ENCODE results near the gene PDE11A.
A peak's percentile ranks its signal among the peaks of the same experiment; 100 is the strongest.
"Not testable (repeated sequence)": the region's sequence is repeated elsewhere in the genome, so short reads cannot be mapped to it uniquely, and the experiment has no call there.

The PDE11A gene

DNA sequence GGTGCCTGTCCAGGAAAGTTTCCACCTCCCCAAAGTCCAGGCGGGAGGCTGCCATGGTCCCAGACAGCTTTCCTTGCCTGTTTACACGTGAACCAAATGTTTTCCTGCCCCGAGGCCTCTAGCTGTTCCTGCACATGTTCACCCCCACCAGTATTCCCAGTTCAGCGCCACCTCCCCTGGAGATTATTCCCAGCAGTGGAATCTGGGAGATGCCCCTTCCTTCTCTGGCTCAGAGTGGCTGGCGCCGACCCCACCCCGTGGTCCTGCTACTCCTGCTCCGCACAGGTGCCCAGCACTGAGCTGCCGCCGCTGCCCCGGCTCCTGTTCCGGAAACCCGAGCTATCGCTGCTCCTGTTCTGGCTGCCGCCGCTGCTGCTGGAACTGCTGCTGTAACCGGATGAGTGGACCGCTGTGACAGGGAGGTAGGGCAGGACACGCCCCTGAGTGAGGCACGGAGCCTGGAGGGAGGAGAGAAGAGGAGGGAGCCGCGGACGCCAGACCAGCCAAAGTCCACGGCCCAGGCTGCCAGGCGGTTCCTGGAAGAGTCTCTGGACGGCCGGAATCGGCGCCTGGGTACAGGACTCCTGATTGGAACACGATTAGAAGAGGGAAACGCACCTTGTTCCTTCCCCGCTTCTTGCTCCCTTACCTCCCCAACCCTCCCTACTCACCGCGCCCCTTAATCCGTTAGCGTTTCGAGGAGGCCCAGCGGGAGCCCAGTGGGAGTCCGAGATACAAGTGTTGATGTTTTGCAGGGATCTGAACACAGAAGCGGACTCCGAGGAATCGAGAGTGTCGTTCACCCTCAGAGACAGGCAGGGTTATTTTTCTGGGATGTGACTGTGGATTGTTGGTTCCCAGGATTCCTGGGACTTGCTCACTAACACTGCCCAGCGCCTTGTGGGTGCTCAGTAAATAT, at the start of gene PDE11A:
Gene PDE11A, minus strand, starts transcription at position 395 of the 919 bp plus-strand sequence. Its CDS starts 340 bp downstream, at position 55.
- DNase-seq (ENCODE audit: low read depth in 2 of 2), result peak in 1 of 2 donors; percentile 5

DNA sequence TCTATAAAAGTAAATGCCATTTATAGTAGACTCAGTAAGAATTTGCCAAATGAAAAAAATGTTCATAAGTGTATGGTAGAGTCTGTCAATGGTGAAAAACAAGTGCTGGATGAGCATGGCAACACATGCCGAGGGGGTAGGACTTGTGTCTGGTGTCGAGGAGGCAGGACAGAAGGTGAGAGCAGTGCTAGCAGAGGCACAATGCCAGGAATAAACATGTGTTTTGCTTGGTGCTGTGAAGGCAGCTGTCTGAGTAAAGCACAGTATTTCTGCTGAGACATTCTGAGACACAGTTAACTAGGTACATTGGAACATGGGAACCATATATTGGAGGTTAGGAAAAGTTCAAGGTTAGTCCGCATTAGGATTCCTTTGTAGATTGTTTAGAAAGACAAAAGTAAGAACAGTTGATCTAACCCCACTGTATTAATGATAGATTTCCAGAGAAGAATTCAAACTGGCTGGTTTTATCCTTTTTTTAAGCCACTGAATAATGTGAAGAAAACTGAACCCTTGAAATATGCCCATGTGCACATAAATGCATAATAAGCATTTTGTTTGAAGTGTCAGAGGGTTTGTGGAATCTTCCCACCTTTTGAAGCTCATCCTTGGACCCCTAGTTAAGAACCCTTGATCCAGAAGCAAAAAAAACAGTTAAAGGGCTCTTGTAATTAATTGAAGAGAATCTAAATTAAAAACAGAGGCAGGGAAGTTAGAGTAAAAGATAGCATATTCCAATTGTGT, 46.8 kb upstream of the PDE11A start:
- DNase-seq (ENCODE audit: low read depth in 2 of 2), result no peak

DNA sequence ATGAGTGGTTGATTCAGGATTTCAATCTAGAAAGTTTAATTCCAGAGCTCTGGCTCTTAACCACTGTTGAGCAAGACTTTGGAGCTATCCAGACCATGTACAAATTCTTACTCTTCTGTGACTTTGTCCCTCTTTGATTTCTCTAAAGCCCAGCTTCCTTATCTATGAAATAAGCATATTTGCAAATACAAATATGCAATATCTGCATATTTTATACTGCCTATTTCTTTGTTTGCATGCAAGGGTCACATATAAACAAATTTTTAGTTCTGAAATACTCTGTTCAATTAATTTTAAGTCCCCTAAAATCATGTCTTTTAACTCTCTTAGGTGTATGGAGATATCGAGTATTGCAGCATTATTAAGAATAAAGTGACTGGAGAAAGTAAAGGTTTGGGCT, 45.1 kb upstream of the PDE11A start:
- no peak for DNase-seq (ENCODE audit: low read depth in 2 of 2)

DNA sequence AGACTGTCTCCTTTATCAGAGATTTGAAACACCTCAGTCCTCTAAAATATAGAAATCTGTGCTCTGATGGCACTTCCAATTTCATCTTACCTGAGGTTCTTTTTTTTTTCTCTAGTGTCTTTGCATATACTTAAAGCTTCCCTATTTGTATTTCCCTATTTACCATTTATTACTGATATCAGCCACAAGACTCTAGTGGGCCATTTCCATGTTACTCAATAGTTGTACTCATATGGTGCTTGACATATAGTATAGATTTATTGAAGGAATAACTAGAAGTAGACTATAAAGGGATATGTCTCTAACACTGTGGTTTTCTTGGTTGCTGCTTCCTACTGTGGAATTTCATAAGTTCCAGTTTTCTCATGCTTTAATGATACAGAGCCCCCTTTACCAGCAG, 42.7 kb upstream of the PDE11A start:
- DNase-seq (ENCODE audit: low read depth in 2 of 2), result no peak

DNA sequence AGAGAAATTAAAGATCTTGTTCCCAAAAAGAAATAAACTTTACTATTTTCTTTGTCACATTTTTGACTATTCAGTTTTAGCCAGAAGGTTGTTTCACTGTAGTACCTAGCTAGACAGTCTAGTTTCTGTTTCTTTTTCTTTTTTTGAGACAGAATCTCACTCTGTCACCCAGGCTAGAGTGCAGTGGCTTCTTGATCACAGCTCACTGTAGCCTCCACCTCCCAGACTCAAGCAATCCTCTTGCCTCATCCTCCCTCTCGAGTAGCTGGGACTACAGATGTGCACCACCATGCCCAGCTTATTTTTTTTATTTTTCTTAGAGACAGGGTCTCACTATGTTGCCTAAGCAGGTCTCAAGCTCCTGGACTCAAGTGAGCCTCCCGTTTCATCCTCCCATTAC, 41.9 kb upstream of the PDE11A start:
- DNase-seq (ENCODE audit: low read depth in 2 of 2), result no peak

DNA sequence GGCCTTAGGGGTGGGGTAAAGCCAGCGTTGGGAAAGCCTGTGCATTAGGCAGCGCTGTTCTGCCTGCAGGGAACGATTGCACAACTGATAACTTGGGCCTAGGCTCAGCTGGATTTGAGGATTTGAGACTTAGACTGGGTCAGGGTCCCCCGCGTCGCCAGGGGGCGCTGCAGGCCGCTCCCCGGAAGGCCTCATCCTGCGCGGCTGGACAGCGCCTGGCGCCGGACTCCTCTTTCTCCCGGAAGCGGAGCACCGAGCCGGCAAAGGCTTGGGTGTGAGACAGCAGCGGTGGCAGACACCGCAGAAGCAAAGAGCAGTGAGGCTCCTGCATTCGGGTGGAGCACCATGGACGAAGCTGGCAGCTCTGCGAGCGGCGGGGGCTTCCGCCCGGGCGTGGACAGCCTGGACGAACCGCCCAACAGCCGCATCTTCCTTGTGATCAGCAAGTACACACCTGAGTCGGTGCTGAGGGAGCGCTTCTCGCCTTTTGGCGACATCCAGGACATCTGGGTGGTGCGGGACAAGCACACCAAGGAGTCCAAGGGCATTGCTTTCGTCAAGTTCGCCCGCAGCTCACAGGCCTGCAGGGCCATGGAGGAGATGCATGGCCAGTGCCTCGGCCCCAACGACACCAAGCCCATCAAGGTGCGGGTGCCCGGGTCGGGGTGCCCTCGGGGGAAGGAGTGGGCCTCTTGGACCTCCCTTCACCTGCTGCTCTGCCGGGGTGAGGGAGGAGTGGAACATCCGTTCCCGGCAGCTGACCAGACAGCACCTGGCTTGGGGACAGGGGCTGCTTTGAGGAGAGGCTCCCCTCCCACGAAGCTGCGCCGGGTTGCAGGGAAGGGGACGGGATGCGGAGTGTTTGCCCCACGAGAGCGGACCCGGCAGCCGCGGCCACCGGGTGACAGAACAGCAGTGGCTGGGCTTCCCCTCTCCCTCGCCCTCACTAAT, 39.9 kb upstream of the PDE11A start, which contains the start of gene RBM45:
Gene RBM45, plus strand, starts transcription at position 236 of the 951 bp plus-strand sequence. Its CDS starts 110 bp downstream, at position 346.
- DNase-seq (ENCODE audit: low read depth in 2 of 2), result peak; percentile 74 to 88

DNA sequence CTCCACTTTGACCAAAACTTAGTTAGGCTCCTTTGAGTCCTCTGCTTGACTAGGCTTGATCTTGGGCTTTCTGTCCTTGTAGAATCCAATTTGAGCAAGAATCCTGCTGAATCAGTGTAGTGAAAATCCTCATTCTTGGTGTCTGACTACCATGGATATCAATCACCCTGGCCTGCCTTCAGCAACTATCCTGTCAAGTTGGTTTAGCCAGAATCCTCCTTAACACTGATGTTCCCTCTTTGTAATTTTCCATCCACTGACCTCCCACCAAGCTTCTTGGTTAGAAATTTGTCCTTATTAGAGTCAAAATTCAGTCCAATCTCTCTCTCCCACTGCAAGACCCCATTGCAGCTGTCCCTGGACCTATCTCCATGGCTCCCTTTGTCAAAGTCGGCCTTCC, 39.2 kb upstream of the PDE11A start:
- DNase-seq (ENCODE audit: low read depth in 2 of 2), result no peak

DNA sequence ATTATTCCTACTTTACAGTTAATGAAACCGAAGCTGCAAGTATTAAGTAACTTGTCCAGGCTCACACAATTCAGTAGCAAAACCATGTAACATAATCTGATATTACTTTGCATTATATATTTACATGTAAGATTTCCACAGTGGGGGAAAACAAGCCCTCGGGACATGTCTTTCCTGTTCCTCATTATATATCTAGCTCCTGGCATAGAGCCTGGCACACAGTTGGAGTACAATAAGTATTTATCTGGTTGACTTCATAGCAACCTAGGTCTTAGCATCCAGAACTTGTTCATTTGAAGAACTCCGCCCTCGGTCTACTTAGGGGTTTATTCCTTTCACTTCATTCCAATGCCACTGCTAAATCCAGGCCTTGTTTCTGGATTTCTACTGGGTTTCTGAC, 38.1 kb upstream of the PDE11A start:
- DNase-seq (ENCODE audit: low read depth in 2 of 2), result no peak

DNA sequence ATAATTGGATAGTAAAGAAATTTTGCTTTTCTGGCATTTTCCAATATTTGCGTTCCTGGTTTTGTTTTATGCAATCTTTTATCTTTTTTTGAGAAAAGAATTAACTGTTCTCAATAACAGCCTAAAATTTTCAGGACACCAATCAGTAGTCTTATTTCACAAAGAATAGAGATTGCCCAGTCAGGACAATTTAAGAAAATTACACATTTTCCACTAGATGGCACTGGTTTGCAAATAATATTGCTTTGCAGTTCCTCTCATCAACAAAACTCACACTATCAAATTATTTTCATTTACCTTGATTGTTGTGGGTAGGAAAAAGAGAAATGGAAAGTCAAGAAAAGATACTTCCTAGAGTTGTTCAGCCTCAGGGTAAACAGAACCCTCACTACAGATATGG, 37.2 kb upstream of the PDE11A start:
- no peak for DNase-seq (ENCODE audit: low read depth in 2 of 2)

DNA sequence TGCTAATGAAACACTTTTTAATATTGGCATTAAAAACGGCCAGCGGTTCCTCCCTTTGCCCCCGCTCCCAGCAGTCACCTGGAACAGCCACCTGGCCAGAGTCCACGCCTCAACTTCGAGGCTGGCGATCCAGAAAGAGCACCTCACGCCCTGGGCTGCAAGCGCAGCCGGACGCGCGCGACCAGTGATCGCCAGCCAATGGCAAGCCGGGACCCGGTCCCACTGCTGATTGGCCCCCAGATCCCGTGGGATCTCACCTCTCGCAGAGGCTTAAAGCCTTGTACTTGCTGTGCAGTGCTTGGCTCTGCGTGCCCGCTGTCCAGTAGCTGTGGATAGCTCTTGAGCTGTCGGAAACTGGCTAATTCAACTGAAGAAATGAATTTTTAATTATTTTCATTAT, 35.6 kb upstream of the PDE11A start:
- no peak for DNase-seq (ENCODE audit: low read depth in 2 of 2)

DNA sequence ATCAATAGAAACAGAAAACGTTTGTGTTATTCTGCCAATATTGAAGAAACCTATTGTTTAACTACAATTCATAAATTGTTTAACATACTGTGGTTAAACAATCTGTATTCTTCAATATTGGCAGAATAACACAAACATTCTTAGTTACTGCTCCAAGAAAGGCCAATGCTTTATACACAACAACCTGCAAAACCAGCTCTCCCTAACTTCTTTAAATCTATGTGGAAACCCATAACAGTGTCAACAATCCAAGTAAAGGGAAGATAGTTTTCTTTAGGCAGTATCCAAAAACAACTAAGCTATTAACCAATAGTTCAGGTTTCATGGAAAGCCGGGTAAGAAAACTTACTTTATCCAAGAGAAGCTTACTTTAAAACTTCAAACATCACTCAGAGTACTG, 33.5 kb upstream of the PDE11A start:
- DNase-seq (ENCODE audit: low read depth in 2 of 2), result no peak

DNA sequence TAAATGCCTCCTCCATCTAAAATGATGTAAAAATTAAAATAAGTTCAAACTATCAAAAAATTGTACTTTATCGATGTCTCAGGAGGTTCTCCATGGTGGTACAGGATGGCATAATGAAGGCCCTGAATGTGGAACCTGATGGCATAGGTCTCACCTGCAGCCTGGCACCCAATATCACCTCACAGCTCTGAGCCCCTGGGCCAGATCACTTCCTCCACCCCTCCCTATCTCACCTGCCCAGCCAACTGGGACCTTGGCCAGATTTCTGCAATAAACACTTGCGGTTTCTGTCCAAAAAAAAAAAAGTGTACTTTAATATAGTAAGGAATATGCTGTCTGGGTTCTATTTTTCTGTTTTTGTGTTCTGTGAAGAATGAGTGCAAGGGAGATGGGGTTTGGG, 33.0 kb upstream of the PDE11A start:
- no peak for DNase-seq (ENCODE audit: low read depth in 2 of 2)

DNA sequence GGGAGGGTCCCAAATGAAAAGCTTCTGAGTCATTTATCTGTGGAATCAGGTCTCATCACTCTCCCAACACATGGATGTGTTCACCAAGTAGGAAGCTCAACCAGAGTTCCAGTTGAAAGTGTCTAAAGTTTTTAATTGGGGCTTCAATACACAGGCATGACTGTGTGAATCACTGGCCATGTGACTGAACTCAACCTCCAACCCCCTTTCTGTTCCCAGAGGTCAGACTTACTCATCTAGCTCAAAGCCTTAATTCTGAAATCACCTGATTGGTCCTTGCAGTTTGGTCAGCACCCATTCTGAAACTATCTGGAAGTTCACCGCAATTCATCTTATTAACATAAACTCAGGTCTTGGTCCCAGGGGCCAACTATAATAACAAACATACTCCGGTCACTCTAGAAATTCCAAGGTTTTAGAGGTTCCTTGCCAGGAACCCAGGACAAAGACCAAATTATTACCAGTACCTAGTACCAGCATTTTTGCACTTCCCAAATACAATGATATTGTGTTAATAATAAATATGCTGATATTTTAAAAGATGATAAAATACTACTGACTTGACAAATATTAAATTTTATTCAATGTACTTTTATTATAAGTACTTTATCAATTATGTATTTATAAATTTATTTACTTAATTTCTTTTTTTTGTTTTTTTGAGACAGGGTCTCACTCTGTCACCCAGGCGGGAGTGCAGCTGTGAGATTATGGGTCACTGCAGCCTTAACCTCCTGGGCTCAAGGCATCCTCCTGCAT, 28.9 kb upstream of the PDE11A start:
- no peak for DNase-seq (ENCODE audit: low read depth in 2 of 2)

DNA sequence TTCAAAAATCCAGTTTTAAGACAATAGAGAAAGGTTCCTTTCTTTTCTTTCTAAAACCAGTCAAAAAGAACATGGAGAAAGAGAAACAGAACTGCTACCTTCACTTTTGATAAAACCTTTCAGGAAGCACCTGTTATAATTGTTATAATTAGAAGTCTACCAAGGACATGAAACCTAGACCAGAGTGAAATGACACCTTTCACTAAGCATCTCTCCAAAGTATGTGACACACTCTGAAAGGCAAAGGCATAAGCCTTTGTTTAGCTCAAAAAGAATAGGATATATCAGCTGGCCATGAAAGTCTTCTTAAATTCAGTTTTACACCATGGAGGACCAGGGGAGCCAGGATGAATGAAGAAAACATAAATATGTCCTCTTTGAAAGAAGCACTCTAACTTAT, 20.9 kb upstream of the PDE11A start:
- no peak for DNase-seq (ENCODE audit: low read depth in 2 of 2)

DNA sequence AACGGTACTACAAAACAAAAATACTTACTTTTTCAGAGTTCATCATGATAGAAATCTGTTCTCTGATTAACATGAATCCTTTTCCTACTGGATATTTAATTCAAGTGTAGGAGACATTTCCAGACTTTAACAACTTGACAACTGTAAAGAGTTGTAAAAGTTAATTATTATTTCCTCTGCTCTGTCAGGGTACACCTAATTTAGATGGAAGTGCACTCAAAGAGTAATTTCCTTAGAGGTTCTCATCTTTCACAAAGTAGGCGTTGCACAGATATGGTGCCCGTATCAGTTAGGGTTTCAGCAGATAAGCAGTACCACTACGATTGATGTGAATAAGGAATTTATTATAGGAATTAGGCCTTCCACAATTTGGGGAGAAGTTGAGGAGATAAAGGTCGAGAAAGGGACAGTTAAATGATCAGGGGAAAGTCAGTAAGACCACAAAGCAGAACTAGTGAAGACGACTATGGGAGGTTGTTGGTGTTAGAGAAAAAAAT, 16.2 kb upstream of the PDE11A start:
- no peak for DNase-seq (ENCODE audit: low read depth in 2 of 2)

DNA sequence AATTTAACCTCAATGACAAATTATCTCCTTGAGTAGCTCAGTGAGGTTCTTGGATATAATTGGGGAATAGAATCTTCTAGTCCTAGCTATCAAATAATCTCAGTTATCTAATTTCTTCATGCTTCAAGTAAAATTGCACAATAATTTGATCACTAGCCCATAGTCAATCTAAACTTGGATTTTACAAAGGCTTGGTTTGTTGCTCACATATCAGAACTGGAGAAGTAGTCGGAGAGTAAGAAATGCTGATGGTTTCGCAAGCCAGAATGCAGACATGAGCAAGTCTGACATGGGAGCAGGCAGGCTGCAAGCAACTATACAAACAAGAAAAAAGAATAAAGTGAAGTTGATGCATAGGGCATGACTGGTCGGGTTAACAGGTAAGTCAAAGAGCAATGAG, 11.7 kb upstream of the PDE11A start:
- no peak for DNase-seq (ENCODE audit: low read depth in 2 of 2)

DNA sequence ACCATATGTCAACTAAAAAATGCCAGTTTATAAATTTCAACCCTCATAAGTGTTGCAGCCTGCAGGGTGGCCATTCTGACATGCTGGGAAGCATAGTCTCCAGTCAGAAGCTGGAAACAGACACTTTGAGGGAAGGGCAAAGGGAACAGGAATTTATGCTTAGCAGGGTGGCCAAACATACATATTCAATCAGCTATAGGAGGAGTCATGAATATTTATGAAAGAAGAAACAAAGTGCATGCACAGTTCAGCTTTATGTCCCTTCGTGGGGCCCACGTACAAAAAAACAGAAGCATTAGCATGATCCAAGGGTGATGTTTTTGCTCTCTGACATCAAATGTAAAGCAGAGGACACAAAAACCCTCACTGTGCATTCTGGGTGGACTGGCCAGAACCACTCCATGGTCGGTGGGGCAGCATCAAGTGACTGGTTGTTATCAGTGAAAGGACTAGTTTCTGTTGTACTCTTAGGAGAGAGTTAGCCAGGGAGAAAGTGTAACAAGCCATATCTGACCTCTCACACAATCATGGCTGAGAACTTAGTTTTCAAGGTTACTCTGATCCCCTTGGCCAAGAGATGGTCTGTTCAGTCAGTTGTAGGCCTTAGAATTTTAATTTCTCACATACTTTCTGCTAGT, 9.9 kb upstream of the PDE11A start:
- DNase-seq (ENCODE audit: low read depth in 2 of 2), result no peak

DNA sequence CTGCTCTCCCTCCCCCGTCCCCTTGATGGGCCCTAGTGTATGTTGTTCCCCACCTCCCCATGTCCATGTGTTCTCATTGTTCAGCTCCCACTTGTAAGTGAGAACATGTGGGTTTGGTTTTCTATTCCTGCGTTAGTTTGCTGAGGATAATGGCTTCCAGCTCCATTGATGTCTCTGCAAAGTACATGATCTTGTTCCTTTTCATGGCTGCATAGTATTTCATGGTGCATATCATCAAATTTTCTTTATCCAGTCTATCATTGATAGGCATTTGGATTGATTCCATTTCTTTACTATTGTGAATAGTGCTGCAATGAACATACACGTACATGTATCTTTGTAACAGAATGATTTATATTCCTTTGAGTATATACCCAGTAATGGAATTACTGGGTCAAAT, 6.7 kb upstream of the PDE11A start:
- DNase-seq (ENCODE audit: low read depth in 2 of 2), result not testable (repeated sequence)

DNA sequence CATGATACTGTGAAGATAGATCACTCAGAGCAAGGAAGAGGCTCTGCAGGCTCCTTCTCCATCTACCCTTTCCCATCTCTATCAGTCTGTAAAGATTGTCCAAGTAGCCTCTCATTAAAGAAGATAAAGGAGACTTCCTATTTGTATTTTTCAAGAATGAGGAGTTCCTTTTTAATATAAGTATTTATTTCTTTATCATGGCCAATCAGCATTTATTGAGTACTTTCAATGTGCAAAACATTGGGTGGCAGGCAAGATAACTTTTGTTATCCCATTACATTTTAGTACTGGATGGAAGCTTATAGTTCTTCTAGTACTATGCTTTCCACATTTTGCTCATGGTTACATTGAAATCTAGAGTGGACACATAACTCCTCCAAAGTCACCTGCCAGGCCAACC, 3.6 kb upstream of the PDE11A start:
- no peak for DNase-seq (ENCODE audit: low read depth in 2 of 2)

DNA sequence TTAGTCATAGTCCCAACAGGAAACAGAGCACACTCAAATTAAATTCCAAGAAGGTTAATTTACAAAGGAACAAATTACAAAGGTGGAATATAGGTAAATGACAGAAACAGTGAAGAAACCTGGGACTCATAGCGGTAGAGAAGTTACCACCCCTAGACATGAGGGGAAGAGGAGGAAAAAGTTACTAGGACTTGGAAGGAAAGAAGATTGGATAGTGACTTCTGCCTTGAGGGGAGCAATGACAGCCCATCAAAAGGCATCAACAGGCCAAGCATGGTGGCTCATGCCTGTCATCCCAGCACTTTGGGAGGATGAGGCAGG, 2.4 kb upstream of the PDE11A start:
- no peak for DNase-seq (ENCODE audit: low read depth in 2 of 2)
